K562 (cell line): ENCODE measurements around the gene LYAR. TPM values are rescaled to one million over a fixed set of nuclear protein-coding genes. Genes with fewer than 3 reads are reported as not detected.

Experiments used
- CAMTA2 ChIP-seq: fragments of 250-450 bp; sonication (Bioruptor Pico); conservative IDR thresholded peaks from 2 replicates; pipeline ENCODE4 v1.5.1; 2022
- CC2D1A ChIP-seq: fragments of 450-650 bp; IDR thresholded peaks from 2 replicates; pipeline ENCODE4 v1.6.1; 2017; ENCODE audit warnings: mild to moderate bottlenecking
- DNMT1 ChIP-seq: fragments of 450-650 bp; IDR thresholded peaks from 2 replicates; pipeline ENCODE4 v1.6.1; 2016; ENCODE audit warnings: antibody characterized with exemption, mild to moderate bottlenecking
- FOXJ3 ChIP-seq: sonication (generic); formaldehyde crosslinking; IDR thresholded peaks from 2 replicates; pipeline ENCODE4 v1.4.0; 2020; ENCODE audit warnings: mild to moderate bottlenecking, missing genetic modification reagents
- HMG20B ChIP-seq: fragments of 250-450 bp; sonication (Bioruptor Pico); IDR thresholded peaks from 2 replicates; pipeline ENCODE4 v1.5.0; 2021; ENCODE audit warnings: mild to moderate bottlenecking
- JUN ChIP-seq, 2 experiments: sonication (generic) in 1 of 2; formaldehyde crosslinking in 1 of 2; IDR thresholded peaks; 2 replicates each; pipeline versions ENCODE4 v1.6.1 to v1.8.0; 2012 to 2022; ENCODE audit warnings: borderline replicate concordance in 2 of 2, mild to moderate bottlenecking in 2 of 2, improper control_type of control experiment in 1 of 2, low read depth in 1 of 2, low read length in 1 of 2, missing genetic modification reagents in 1 of 2
- MTF1 ChIP-seq: fragments of 250-450 bp; sonication (Bioruptor Pico); IDR thresholded peaks from 2 replicates; pipeline ENCODE4 v1.9.0; 2021; ENCODE audit warnings: moderate library complexity, mild to moderate bottlenecking, inconsistent platforms, borderline replicate concordance
- NUFIP1 ChIP-seq: fragments of 450-650 bp; IDR thresholded peaks from 2 replicates; pipeline ENCODE4 v1.6.1; 2018; ENCODE audit not compliant: partially characterized antibody
- SAFB2 ChIP-seq: fragments of 200-400 bp; formaldehyde crosslinking; IDR thresholded peaks from 2 replicates; pipeline ENCODE4 v1.6.1; 2018; ENCODE audit warnings: borderline replicate concordance, low read length, low read depth, moderate library complexity; ENCODE audit not compliant: severe bottlenecking
- SLC30A9 ChIP-seq: fragments of 250-450 bp; sonication (Bioruptor Pico); IDR thresholded peaks from 2 replicates; pipeline ENCODE4 v1.8.0; 2022; ENCODE audit warnings: mild to moderate bottlenecking, moderate library complexity
- SMARCE1 ChIP-seq: fragments of 450-650 bp; IDR thresholded peaks from 2 replicates; pipeline ENCODE4 v1.7.1; 2016; ENCODE audit warnings: mild to moderate bottlenecking
- STAT5A ChIP-seq: IDR thresholded peaks from 2 replicates; pipeline ENCODE4 v1.6.1; 2012; ENCODE audit warnings: low read length, inconsistent platforms, borderline replicate concordance
- SUPT5H ChIP-seq: fragments of 450-650 bp; IDR thresholded peaks from 2 replicates; pipeline ENCODE4 v1.6.1; 2016
- TARDBP ChIP-seq: fragments of 450-650 bp; IDR thresholded peaks from 2 replicates; pipeline ENCODE4 v1.6.1; 2016
- TRIM24 ChIP-seq, 2 experiments: fragments of 450-650 bp; IDR thresholded peaks; 2 replicates each; pipeline ENCODE4 v1.6.1; 2016
- ZNF184 ChIP-seq: sonication (generic); formaldehyde crosslinking; IDR thresholded peaks from 2 replicates; pipeline ENCODE4 v1.5.0; 2020; ENCODE audit warnings: missing genetic modification reagents
- ZNF324 ChIP-seq: fragments of 250-450 bp; sonication (Bioruptor Pico); IDR thresholded peaks from 2 replicates; pipeline ENCODE4 v1.4.0; 2020; ENCODE audit warnings: mild to moderate bottlenecking
- ZNF518B ChIP-seq: fragments of 250-450 bp; sonication (Bioruptor Pico); IDR thresholded peaks from 2 replicates; pipeline ENCODE4 v1.5.0; 2021; ENCODE audit warnings: mild to moderate bottlenecking, moderate library complexity
- ZNF589 ChIP-seq: fragments of 200-800 bp; sonication (Bioruptor generic); IDR thresholded peaks from 2 replicates; pipeline ENCODE4 v1.6.1; 2016; ENCODE audit warnings: low read depth, missing genetic modification characterization, missing compliant biosample characterization
- ZNF79 ChIP-seq: fragments of 250-450 bp; sonication (Bioruptor Pico); IDR thresholded peaks from 2 replicates; pipeline ENCODE4 v1.4.0; 2020; ENCODE audit warnings: low read depth, mild to moderate bottlenecking, moderate library complexity
- polyA plus RNA-seq, 8 experiments: library from polyadenylated mRNA; depleted of rRNA in 4 of 8; stranded (reverse) in 5 of 8; unstranded in 3 of 8; fragments of >200 nt; fragmentation: Nextera tagmentation in 2 of 8; fragmentation: Illumina TruSeq in 1 of 8; extraction: Ambion mirVana in 2 of 8; extraction: Trizol in 1 of 8; gene quantifications; 2 replicates each; pipeline versions ENCODE4 v1.2.1 to v1.2.3, GENCODE V29; 2011 to 2014; ENCODE audit warnings: inconsistent platforms in 1 of 8, missing spikeins in 1 of 8
- total RNA-seq, 7 experiments: library from RNA; depleted of rRNA in 6 of 7; stranded (reverse); fragments of >200 nt in 6 of 7; fragmentation: Illumina TruSeq in 2 of 7; extraction: Trizol in 2 of 7; gene quantifications; 2 replicates each; pipeline versions ENCODE4 v1.2.1 to v1.2.3, GENCODE V29; 2011 to 2021; ENCODE audit warnings: low replicate concordance in 1 of 7
- TF ChIP-seq, protein P1 (sequence below): fragments of 450-650 bp; IDR thresholded peaks from 2 replicates; pipeline ENCODE4 v1.6.1; 2014; ENCODE audit warnings: low read depth, mild to moderate bottlenecking, moderate library complexity, borderline replicate concordance
- TF ChIP-seq, protein P2 (sequence below): IDR thresholded peaks from 2 replicates; pipeline ENCODE4 v1.6.1; 2011; ENCODE audit warnings: borderline replicate concordance, low read depth, mild to moderate bottlenecking, moderate library complexity, low read length; ENCODE audit not compliant: insufficient read depth, poor library complexity, severe bottlenecking

Gene LYAR
- total and polyA plus RNA-seq, 9 of the 15 experiments (the other 6 are each of a cell fraction or from before 2014, with no cell fraction given): 28.3 to 172 (median 127) TPM

DNA sequence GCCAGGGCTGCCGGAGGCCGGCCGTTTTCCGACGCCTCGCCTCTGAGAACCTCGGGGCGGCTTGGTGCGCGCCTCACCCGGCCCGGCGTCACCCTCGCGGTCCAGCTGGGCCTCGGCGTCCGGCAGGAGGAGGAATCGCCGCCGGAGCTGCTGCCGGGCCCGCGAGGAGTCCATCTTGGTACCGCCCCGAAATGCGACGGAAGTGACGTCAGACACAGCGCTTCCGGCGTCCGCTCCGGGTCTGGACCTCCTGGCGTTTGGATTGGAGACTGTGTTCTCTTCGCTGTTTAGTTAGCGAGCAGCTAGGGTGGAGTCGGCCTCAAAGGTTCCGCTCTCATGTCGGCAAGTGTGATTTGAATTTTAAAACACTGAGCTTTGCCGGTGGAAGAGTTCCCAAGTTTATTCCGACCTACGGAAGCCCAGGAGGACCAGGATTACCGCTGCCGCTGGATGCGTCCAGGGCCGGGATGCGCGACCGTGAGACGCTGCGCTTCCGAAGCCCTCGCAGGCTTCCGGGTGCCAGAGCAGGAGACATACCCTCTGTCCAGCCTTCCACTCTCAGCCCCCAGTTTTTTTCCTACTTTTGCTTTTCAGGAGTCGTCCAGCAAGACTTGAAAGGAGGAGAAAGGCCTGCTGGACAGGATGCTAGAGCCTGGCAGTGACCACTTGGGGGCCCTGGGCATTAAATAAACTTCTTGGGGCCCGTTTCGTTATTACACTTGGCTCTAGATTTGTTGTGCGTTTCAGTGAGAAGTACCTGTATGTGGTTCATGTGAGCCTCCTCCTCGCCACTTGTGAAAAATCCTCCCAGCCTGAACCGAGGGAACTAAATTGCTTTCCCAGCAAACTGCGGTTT, 41.7 kb downstream of the LYAR start, which contains the start of gene TMEM128 (continued):
- TF ChIP-seq DNMT1 (no peak), SAFB2 (no peak), CAMTA2 (CRISPR knock-in tag) (no peak), TARDBP (no peak), TRIM24 (IDR thresholded peaks at IDR 0.05) (peak in 1 of 2 experiments; percentile 97; a peak in 2 of 4 replicates), NUFIP1 (no peak), SLC30A9 (no peak), ZNF79 (CRISPR knock-in tag) (0 out of 2 replicates have a peak, but pooled peaks have one; percentile 20), JUN (IDR thresholded peaks at IDR 0.05; ENCODE audit: borderline replicate concordance, low read depth, low read length) (peak; percentile 69), JUN (CRISPR knock-in tag; IDR thresholded peaks at IDR 0.05; ENCODE audit: borderline replicate concordance) (no peak), STAT5A (no peak; the same call in 1 of the 2 replicates), ZNF184 (no peak), CC2D1A (no peak), SMARCE1 (no peak), FOXJ3 (CRISPR knock-in tag) (no peak), HMG20B (no peak), ZNF589 (CRISPR knock-in tag) (peak; percentile 76), ZNF518B (no peak), ZNF324 (CRISPR knock-in tag) (no peak), SUPT5H (peak; percentile 93), MTF1 (CRISPR knock-in tag) (no peak)
- TF ChIP-seq, protein P1, sequence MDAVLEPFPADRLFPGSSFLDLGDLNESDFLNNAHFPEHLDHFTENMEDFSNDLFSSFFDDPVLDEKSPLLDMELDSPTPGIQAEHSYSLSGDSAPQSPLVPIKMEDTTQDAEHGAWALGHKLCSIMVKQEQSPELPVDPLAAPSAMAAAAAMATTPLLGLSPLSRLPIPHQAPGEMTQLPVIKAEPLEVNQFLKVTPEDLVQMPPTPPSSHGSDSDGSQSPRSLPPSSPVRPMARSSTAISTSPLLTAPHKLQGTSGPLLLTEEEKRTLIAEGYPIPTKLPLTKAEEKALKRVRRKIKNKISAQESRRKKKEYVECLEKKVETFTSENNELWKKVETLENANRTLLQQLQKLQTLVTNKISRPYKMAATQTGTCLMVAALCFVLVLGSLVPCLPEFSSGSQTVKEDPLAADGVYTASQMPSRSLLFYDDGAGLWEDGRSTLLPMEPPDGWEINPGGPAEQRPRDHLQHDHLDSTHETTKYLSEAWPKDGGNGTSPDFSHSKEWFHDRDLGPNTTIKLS: peak; percentile 67; the same call in 1 of the 2 replicates
- TF ChIP-seq, protein P2, sequence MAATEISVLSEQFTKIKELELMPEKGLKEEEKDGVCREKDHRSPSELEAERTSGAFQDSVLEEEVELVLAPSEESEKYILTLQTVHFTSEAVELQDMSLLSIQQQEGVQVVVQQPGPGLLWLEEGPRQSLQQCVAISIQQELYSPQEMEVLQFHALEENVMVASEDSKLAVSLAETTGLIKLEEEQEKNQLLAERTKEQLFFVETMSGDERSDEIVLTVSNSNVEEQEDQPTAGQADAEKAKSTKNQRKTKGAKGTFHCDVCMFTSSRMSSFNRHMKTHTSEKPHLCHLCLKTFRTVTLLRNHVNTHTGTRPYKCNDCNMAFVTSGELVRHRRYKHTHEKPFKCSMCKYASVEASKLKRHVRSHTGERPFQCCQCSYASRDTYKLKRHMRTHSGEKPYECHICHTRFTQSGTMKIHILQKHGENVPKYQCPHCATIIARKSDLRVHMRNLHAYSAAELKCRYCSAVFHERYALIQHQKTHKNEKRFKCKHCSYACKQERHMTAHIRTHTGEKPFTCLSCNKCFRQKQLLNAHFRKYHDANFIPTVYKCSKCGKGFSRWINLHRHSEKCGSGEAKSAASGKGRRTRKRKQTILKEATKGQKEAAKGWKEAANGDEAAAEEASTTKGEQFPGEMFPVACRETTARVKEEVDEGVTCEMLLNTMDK: peak; percentile 32
